Pancreas (tissue), 10 donors: ENCODE results near the gene OPCML. TPM values are rescaled to one million over a fixed set of nuclear protein-coding genes. Genes with fewer than 3 reads are reported as not detected.

ENCODE experiments used
- ATAC-seq, 4 donors: fragments of 200-7000 bp; cut with Tn5 transposase; one replicate each; pipeline versions ENCODE4 v1.8.0 to v1.9.1; 2020; ENCODE audit warnings: mild to moderate bottlenecking in 4 of 4, moderate library complexity in 4 of 4
- DNase-seq, 6 donors: peaks; one replicate each; pipeline ENCODE4 v3.0.0-alpha.2; 2020
- FAIRE-seq: peaks from 2 replicates; lab custom pipeline; 2012; peaks lifted over from hg19 to GRCh38; lab: Jason Lieb, UNC
- H3K27ac ChIP-seq, 4 donors: fragments of 200-600 bp; sonication (generic); 1 replicate in 3 of 4; 2 replicates in 1 of 4; pipeline versions ENCODE4 v1.5.0 to v1.8.0; 2020
- H3K27me3 ChIP-seq, 4 donors: fragments of 200-600 bp; one replicate each; pipeline ENCODE4 v1.8.0; 2021
- H3K36me3 ChIP-seq, 3 donors: fragments of 200-600 bp; sonication (generic) in 1 of 3; one replicate each; pipeline versions ENCODE4 v1.5.0 to v1.8.0; 2020 to 2021
- H3K4me1 ChIP-seq, 3 donors: fragments of 200-600 bp; one replicate each; pipeline ENCODE4 v1.8.0; 2021
- H3K4me3 ChIP-seq, 4 donors: fragments of 200-600 bp; sonication (generic) in 2 of 4; one replicate each; pipeline versions ENCODE4 v1.5.0 to v1.8.0; 2020 to 2021
- H3K9me3 ChIP-seq, 4 donors: fragments of 200-600 bp; one replicate each; pipeline ENCODE4 v1.8.0; 2021
- WGBS, 2 donors: extraction: QIAGEN DNeasy Blood & Tissue Kit; methylation state at CpG; one replicate each; pipeline ENCODE4 v1.1.7; 2013; 5-methylcytosine and 5-hydroxymethylcytosine counted together
- intact Hi-C, 3 donors: fragments of 100-400 bp; cut with DNase I; formaldehyde crosslinking; loops; one replicate each; pipeline versions ENCODE4 v1.11.1 to v1.14.2; 2022
- polyA plus RNA-seq, 2 donors: library from polyadenylated mRNA; stranded (reverse); fragments of 200-250 nt; gene quantifications; one replicate each; pipeline ENCODE4 v1.2.3, GENCODE V29; 2013
- total RNA-seq, 6 donors: library from RNA; stranded (reverse); fragmentation: NEBNext Ultra II Directional in 4 of 6; extraction: Animal tissue kit (Norgen Biotek cat#: 25700) in 4 of 6; gene quantifications; one replicate each; pipeline versions ENCODE4 v1.2.1 to v1.2.4, GENCODE V29; 2021 to 2023
- TF ChIP-seq, protein P1 (sequence below), 4 donors: fragments of 200-600 bp; sonication (generic) in 3 of 4; IDR thresholded peaks; one replicate each; pipeline versions ENCODE4 v1.5.0 to v1.8.0; 2021; ENCODE audit warnings: antibody characterized with exemption in 4 of 4
- donor health status: healthy with polysubstance abuse.
- donor health status: DM: no; HTN: no; CAD: no; lungs with moderate emphysema.
- donor health status: DM: no; HTN: no; CAD: no.
- donor health status: control.
- donor health status: control.
- donor health status: Bipolar disorder and iron deficiency.
- donor health status: DM: yes; HTN: yes; CAD: no.
- donor health status: DM: no; HTN: no; CAD: no.
- donor health status: DM: no; HTN: no; CAD: no.
- donor health status: DM: yes; HTN: yes; CAD: no.

The OPCML gene
- total and polyA plus RNA-seq, 8 donors = 0.05 to 0.31 (median 0.19) TPM

DNA sequence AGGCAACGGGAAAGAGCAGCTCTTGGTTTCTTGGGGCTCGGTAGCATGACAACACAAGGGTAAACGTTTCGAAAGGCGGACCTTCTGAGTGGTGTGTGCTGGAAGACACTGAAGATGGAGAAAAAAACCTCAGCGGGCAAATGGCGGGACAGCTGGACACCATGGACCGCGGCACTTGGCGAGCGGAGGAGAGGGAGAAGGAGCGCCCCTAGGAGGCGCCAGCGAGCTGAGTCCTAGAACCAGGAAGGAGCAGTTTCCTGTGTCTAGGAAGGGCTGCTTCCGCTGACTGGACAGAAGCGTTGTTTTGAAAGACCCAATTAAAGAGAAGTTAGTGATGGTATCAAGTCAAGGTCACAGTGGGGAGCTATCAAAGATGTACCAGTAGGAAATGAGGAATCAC, 44.0 kb upstream of the OPCML start:
- FAIRE-seq = no peak
- no peak for DNase-seq
- no peaks in the 10 kb centered on the region for H3K9me3 ChIP-seq

GRCh38 chr11:133573081-133573480, 40.8 kb upstream of the OPCML start:
- Histone ChIP-seq H3K27me3 (peaks cover 0 to 11% (median 2%) of the 10 kb centered on the region in 4 donors), H3K27ac (no peak overlapping the region), H3K36me3 (no peaks in the 10 kb centered on the region), H3K9me3 (no peaks in the 10 kb centered on the region), H3K4me1 (no peaks in the 10 kb centered on the region), H3K4me3 (no peak overlapping the region)
- TF ChIP-seq, protein P1, sequence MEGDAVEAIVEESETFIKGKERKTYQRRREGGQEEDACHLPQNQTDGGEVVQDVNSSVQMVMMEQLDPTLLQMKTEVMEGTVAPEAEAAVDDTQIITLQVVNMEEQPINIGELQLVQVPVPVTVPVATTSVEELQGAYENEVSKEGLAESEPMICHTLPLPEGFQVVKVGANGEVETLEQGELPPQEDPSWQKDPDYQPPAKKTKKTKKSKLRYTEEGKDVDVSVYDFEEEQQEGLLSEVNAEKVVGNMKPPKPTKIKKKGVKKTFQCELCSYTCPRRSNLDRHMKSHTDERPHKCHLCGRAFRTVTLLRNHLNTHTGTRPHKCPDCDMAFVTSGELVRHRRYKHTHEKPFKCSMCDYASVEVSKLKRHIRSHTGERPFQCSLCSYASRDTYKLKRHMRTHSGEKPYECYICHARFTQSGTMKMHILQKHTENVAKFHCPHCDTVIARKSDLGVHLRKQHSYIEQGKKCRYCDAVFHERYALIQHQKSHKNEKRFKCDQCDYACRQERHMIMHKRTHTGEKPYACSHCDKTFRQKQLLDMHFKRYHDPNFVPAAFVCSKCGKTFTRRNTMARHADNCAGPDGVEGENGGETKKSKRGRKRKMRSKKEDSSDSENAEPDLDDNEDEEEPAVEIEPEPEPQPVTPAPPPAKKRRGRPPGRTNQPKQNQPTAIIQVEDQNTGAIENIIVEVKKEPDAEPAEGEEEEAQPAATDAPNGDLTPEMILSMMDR (IDR thresholded peaks at IDR 0.05) = no peak
- WGBS, 2 donors = 13 to 19% methylated on average over 1 of the region's 1 CpG
- no peak for DNase-seq
- no peak for FAIRE-seq
- no peak for ATAC-seq
- intact Hi-C loops = no loop called here

More for the DNA sequence above, 44.0 kb upstream of the OPCML start:
- intact Hi-C loops = no loop called here
- 61 to 67% methylated on average over 16 of the region's 16 CpGs for WGBS, 2 donors
- H3K4me1 ChIP-seq = no peaks in the 10 kb centered on the region
- ATAC-seq = no peak
- TF ChIP-seq, protein P1 (IDR thresholded peaks at IDR 0.05) = no peak
- peaks cover 0 to 3% (median 0%) of the 10 kb centered on the region in 4 donors for H3K27me3 ChIP-seq
- no peak overlapping the region for H3K4me3 ChIP-seq
- H3K36me3 ChIP-seq = no peaks in the 10 kb centered on the region
- no peak overlapping the region for H3K27ac ChIP-seq

- H3K9me3 ChIP-seq = no peaks in the 10 kb centered on the region
- no peak overlapping the region for H3K27ac ChIP-seq
- intact Hi-C loops = no loop called here
- H3K36me3 ChIP-seq = no peaks in the 10 kb centered on the region
- ATAC-seq = no peak
- H3K27me3 ChIP-seq = peaks cover 0 to 22% (median 2%) of the 10 kb centered on the region in 4 donors
- no peak for DNase-seq
- TF ChIP-seq, protein P1 (IDR thresholded peaks at IDR 0.05) = no peak
- H3K4me1 ChIP-seq = no peaks in the 10 kb centered on the region
- FAIRE-seq = no peak
- 54 to 87% methylated on average over 4 of the region's 4 CpGs for WGBS, 2 donors
- H3K4me3 ChIP-seq = no peak overlapping the region
Measured at GRCh38 chr11:133570376-133570775, 38.1 kb upstream of the OPCML start.

- peaks cover 0 to 21% (median 0%) of the 10 kb centered on the region in 4 donors for H3K27me3 ChIP-seq
- no peaks in the 10 kb centered on the region for H3K36me3 ChIP-seq
- no peak for FAIRE-seq
- 65 to 70% methylated on average over 7 of the region's 7 CpGs for WGBS, 2 donors
- intact Hi-C loops = no loop called here
- H3K4me1 ChIP-seq = no peaks in the 10 kb centered on the region
- no peak overlapping the region for H3K4me3 ChIP-seq
- TF ChIP-seq, protein P1 (IDR thresholded peaks at IDR 0.05) = no peak
- no peaks in the 10 kb centered on the region for H3K9me3 ChIP-seq
- no peak for DNase-seq
- ATAC-seq = no peak
- no peak overlapping the region for H3K27ac ChIP-seq
Measured at GRCh38 chr11:133563505-133564025, 31.3 kb upstream of the OPCML start.

DNA sequence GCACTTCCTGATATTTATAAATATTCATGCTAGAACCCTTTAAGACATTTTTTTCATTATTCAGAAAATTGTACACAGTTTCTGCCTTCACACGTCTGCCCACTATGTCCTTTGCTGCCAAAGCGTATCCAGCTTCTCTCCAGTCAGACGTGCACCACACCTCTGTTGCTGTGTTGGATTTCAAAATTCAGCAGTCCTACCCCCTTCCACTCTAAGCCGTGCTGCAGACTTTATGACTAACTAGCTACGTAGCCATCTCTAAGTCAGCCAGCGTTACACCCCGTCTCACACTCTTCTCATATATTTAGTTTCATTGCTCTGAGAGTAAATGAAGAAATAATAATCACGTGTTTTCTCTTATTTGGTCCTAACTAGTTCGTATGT, 28.2 kb upstream of the OPCML start:
- H3K27me3 ChIP-seq = peaks cover 0 to 11% (median 0%) of the 10 kb centered on the region in 4 donors
- FAIRE-seq (no peak), DNase-seq (no peak), ATAC-seq (no peak)
- no peaks in the 10 kb centered on the region for H3K36me3 ChIP-seq
- H3K27ac ChIP-seq = no peak overlapping the region
- 37 to 43% methylated on average over 9 of the region's 9 CpGs for WGBS, 2 donors
- TF ChIP-seq, protein P1 (IDR thresholded peaks at IDR 0.05) = no peak
- H3K4me1 ChIP-seq = no peaks in the 10 kb centered on the region
- no peaks in the 10 kb centered on the region for H3K9me3 ChIP-seq
- no peak overlapping the region for H3K4me3 ChIP-seq
- intact Hi-C loops = no loop called here
